ENCODE measurements around the gene ZNF394. TPM values are rescaled to one million over a fixed set of nuclear protein-coding genes. Genes with fewer than 3 reads are reported as not detected.

ZNF394 gene
- polyA plus RNA-seq, 2 donors: 15.2 to 19.8 TPM

- Histone ChIP-seq H3K9me3 (ENCODE audit: control insufficient read depth in 2 of 2, insufficient read depth in 1 of 2, low read depth in 1 of 2, low read length in 1 of 2) (no peaks in the 10 kb centered on the region), H3K36me3 (ENCODE audit: control insufficient read depth in 2 of 2, insufficient read depth in 2 of 2, low read length in 1 of 2) (peaks cover 21 to 59% of the 10 kb centered on the region in 2 donors), H3K27ac (ENCODE audit: low read depth in 2 of 2, low read length in 1 of 2) (no peak overlapping the region), H3K4me1 (ENCODE audit: control insufficient read depth in 2 of 2, insufficient read depth in 2 of 2, low read length in 1 of 2) (peaks cover 6 to 20% of the 10 kb centered on the region in 2 donors), H3K4me3 (ENCODE audit: low read depth in 1 of 2, low read length in 2 of 2) (no peak overlapping the region), H3K27me3 (ENCODE audit: control insufficient read depth in 1 of 2, insufficient read depth in 2 of 2, low read length in 2 of 2) (no peaks in the 10 kb centered on the region)
- WGBS, 2 donors: 71 to 74% methylated on average over 13 of the region's 13 CpGs
Measured at GRCh38 chr7:99456288-99456687, 43.8 kb downstream of the ZNF394 start.

DNA sequence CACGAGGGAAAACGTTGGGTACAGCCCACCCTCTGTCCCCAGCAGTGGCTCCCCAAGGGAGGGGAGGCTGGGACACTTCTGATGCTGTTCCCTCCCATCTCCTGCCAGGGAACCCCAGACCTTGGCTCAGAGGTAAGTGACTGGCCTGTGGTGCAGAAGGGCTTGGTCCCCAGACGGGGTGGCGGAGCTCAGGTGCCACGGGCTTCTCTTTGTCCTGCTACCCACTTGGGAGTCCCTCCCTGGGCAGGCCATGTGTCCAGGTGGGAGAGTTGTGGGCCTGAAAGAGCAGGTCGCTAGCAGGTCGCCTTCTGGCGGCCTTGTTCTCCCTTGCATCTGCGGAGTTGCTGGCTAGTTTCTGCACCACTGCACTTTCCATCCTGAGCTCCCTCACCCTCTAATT is 44.2 kb downstream of the ZNF394 start:
- peaks cover 6 to 20% of the 10 kb centered on the region in 2 donors for H3K4me1 ChIP-seq (ENCODE audit: control insufficient read depth in 2 of 2, insufficient read depth in 2 of 2, low read length in 1 of 2)
- no peaks in the 10 kb centered on the region for H3K9me3 ChIP-seq (ENCODE audit: control insufficient read depth in 2 of 2, insufficient read depth in 1 of 2, low read depth in 1 of 2, low read length in 1 of 2)
- 76 to 84% methylated on average over 9 of the region's 9 CpGs for WGBS, 2 donors
- H3K27me3 ChIP-seq (ENCODE audit: control insufficient read depth in 1 of 2, insufficient read depth in 2 of 2, low read length in 2 of 2): no peaks in the 10 kb centered on the region
- no peak overlapping the region for H3K27ac ChIP-seq (ENCODE audit: low read depth in 2 of 2, low read length in 1 of 2)
- no peak overlapping the region for H3K4me3 ChIP-seq (ENCODE audit: low read depth in 1 of 2, low read length in 2 of 2)
- H3K36me3 ChIP-seq (ENCODE audit: control insufficient read depth in 2 of 2, insufficient read depth in 2 of 2, low read length in 1 of 2): peaks cover 21 to 62% of the 10 kb centered on the region in 2 donors

DNA sequence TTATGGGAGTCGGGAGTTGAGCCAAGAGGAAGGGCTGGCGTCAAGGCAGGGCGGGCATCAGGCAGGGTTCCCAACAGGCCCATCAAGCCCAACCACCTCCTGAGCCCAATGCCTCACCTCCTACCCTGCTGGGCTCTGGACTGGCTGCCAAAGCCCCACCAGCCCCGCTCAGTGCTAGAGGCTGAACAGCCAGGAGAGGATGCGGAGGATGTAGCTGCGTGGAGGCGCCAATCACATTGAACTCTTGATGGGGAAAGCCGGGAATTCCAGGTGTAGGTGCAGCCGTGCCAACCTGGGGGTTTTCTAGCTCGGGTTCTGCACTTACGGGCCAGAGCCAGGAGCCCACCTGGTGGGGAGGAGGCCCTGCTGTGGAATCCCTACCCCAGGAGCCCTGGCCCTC is 47.0 kb downstream of the ZNF394 start:
- WGBS, 2 donors: 66 to 75% methylated on average over 11 of the region's 11 CpGs
- Histone ChIP-seq H3K9me3 (ENCODE audit: control insufficient read depth in 2 of 2, insufficient read depth in 1 of 2, low read depth in 1 of 2, low read length in 1 of 2) (no peaks in the 10 kb centered on the region), H3K27ac (ENCODE audit: low read depth in 2 of 2, low read length in 1 of 2) (peak overlapping the region; percentile 78 to 86), H3K4me3 (ENCODE audit: low read depth in 1 of 2, low read length in 2 of 2) (peak overlapping the region in 1 of 2 donors; percentile 9), H3K36me3 (ENCODE audit: control insufficient read depth in 2 of 2, insufficient read depth in 2 of 2, low read length in 1 of 2) (peaks cover 28 to 77% of the 10 kb centered on the region in 2 donors), H3K4me1 (ENCODE audit: control insufficient read depth in 2 of 2, insufficient read depth in 2 of 2, low read length in 1 of 2) (peaks cover 6 to 20% of the 10 kb centered on the region in 2 donors), H3K27me3 (ENCODE audit: control insufficient read depth in 1 of 2, insufficient read depth in 2 of 2, low read length in 2 of 2) (no peaks in the 10 kb centered on the region)

DNA sequence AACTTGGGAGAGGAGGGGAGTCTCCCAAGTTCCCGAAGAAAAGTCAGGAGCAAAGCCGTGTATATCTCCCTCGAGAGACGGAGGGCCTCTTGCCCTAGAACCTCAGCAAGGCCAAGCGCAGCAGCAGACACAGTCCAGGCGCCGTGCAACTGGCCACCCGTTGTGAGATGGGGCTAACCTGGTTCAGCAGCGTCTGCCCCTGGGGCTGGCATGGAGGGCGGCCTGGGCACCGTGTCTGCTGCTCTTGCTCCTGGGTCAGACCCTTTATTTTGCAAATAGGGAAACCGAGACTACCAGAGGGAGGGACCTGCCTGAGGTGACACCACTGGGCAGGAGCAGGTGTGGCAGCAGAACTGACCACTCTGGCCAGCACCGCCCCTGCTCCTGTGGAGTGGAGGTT is 47.5 kb downstream of the ZNF394 start:
- WGBS, 2 donors: 83 to 88% methylated on average over 13 of the region's 13 CpGs
- H3K4me1 ChIP-seq (ENCODE audit: control insufficient read depth in 2 of 2, insufficient read depth in 2 of 2, low read length in 1 of 2): peaks cover 6 to 20% of the 10 kb centered on the region in 2 donors
- H3K27me3 ChIP-seq (ENCODE audit: control insufficient read depth in 1 of 2, insufficient read depth in 2 of 2, low read length in 2 of 2): no peaks in the 10 kb centered on the region
- H3K36me3 ChIP-seq (ENCODE audit: control insufficient read depth in 2 of 2, insufficient read depth in 2 of 2, low read length in 1 of 2): peaks cover 22 to 76% of the 10 kb centered on the region in 2 donors
- no peaks in the 10 kb centered on the region for H3K9me3 ChIP-seq (ENCODE audit: control insufficient read depth in 2 of 2, insufficient read depth in 1 of 2, low read depth in 1 of 2, low read length in 1 of 2)
- peak overlapping the region; percentile 78 to 86 for H3K27ac ChIP-seq (ENCODE audit: low read depth in 2 of 2, low read length in 1 of 2)
- peak overlapping the region in 1 of 2 donors; percentile 9 for H3K4me3 ChIP-seq (ENCODE audit: low read depth in 1 of 2, low read length in 2 of 2)

- H3K27ac ChIP-seq (ENCODE audit: low read depth in 2 of 2, low read length in 1 of 2): peak overlapping the region; percentile 78 to 86
- no peaks in the 10 kb centered on the region for H3K27me3 ChIP-seq (ENCODE audit: control insufficient read depth in 1 of 2, insufficient read depth in 2 of 2, low read length in 2 of 2)
- H3K9me3 ChIP-seq (ENCODE audit: control insufficient read depth in 2 of 2, insufficient read depth in 1 of 2, low read depth in 1 of 2, low read length in 1 of 2): no peaks in the 10 kb centered on the region
- 73 to 80% methylated on average over 8 of the region's 8 CpGs for WGBS, 2 donors
- H3K4me3 ChIP-seq (ENCODE audit: low read depth in 1 of 2, low read length in 2 of 2): no peak overlapping the region
- H3K4me1 ChIP-seq (ENCODE audit: control insufficient read depth in 2 of 2, insufficient read depth in 2 of 2, low read length in 1 of 2): peaks cover 6 to 20% of the 10 kb centered on the region in 2 donors
- peaks cover 17 to 70% of the 10 kb centered on the region in 2 donors for H3K36me3 ChIP-seq (ENCODE audit: control insufficient read depth in 2 of 2, insufficient read depth in 2 of 2, low read length in 1 of 2)
Measured at GRCh38 chr7:99451936-99452335, 48.1 kb downstream of the ZNF394 start.

- Histone ChIP-seq H3K4me3 (ENCODE audit: low read depth in 1 of 2, low read length in 2 of 2) (no peak overlapping the region), H3K36me3 (ENCODE audit: control insufficient read depth in 2 of 2, insufficient read depth in 2 of 2, low read length in 1 of 2) (peaks cover 9 to 58% of the 10 kb centered on the region in 2 donors), H3K4me1 (ENCODE audit: control insufficient read depth in 2 of 2, insufficient read depth in 2 of 2, low read length in 1 of 2) (peaks cover 6 to 20% of the 10 kb centered on the region in 2 donors), H3K9me3 (ENCODE audit: control insufficient read depth in 2 of 2, insufficient read depth in 1 of 2, low read depth in 1 of 2, low read length in 1 of 2) (no peaks in the 10 kb centered on the region), H3K27me3 (ENCODE audit: control insufficient read depth in 1 of 2, insufficient read depth in 2 of 2, low read length in 2 of 2) (no peaks in the 10 kb centered on the region), H3K27ac (ENCODE audit: low read depth in 2 of 2, low read length in 1 of 2) (no peak overlapping the region)
- WGBS, 2 donors: 93 to 96% methylated on average over 5 of the region's 5 CpGs
Measured at GRCh38 chr7:99449326-99449725, 50.8 kb downstream of the ZNF394 start.

DNA sequence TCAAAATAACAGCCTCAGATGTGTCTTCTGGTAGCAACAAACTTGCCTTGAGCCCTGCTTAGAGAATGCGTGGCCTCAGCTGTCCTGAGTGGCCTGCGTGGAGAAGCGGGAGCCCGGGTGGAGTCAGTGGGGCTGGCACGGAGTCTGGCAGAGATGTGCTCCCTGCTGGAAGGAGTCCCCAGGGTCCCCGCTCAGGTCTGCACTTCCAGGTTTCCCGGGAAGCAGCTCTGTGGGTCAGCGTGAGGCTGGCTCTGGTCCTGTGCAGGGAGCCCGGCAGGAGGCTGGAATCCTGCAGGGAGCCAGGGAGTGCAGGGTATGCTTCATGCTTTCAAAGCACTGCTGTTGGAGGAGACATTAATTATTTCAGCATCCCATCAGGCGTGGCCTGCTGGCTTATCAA is 51.2 kb downstream of the ZNF394 start:
- Histone ChIP-seq H3K36me3 (ENCODE audit: control insufficient read depth in 2 of 2, insufficient read depth in 2 of 2, low read length in 1 of 2) (peaks cover 7 to 55% of the 10 kb centered on the region in 2 donors), H3K4me1 (ENCODE audit: control insufficient read depth in 2 of 2, insufficient read depth in 2 of 2, low read length in 1 of 2) (peaks cover 6 to 20% of the 10 kb centered on the region in 2 donors), H3K4me3 (ENCODE audit: low read depth in 1 of 2, low read length in 2 of 2) (no peak overlapping the region), H3K9me3 (ENCODE audit: control insufficient read depth in 2 of 2, insufficient read depth in 1 of 2, low read depth in 1 of 2, low read length in 1 of 2) (no peaks in the 10 kb centered on the region), H3K27ac (ENCODE audit: low read depth in 2 of 2, low read length in 1 of 2) (no peak overlapping the region), H3K27me3 (ENCODE audit: control insufficient read depth in 1 of 2, insufficient read depth in 2 of 2, low read length in 2 of 2) (no peaks in the 10 kb centered on the region)
- 92% methylated on average over 10 of the region's 10 CpGs for WGBS, 2 donors

DNA sequence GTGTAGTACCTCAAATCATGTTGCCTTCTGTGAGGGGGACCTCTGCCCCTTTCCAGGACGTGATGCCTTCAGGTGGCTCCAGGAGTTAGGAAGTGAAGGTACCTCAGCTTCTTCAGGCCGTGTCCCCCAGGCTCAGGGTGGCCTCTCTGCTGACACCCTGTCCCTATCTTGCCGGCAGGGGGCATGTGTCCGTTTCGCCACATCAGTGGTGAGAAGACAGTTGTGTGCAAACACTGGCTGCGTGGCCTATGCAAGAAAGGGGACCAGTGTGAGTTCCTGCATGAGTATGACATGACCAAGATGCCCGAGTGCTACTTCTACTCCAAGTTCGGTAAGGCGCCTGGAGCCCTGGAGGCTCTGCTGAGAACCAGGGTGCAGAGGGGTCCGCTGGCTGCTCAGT is 52.1 kb downstream of the ZNF394 start:
- Histone ChIP-seq H3K4me3 (ENCODE audit: low read depth in 1 of 2, low read length in 2 of 2) (no peak overlapping the region), H3K27me3 (ENCODE audit: control insufficient read depth in 1 of 2, insufficient read depth in 2 of 2, low read length in 2 of 2) (no peaks in the 10 kb centered on the region), H3K9me3 (ENCODE audit: control insufficient read depth in 2 of 2, insufficient read depth in 1 of 2, low read depth in 1 of 2, low read length in 1 of 2) (no peaks in the 10 kb centered on the region), H3K36me3 (ENCODE audit: control insufficient read depth in 2 of 2, insufficient read depth in 2 of 2, low read length in 1 of 2) (peaks cover 10 to 50% of the 10 kb centered on the region in 2 donors), H3K4me1 (ENCODE audit: control insufficient read depth in 2 of 2, insufficient read depth in 2 of 2, low read length in 1 of 2) (peaks cover 3 to 15% of the 10 kb centered on the region in 2 donors), H3K27ac (ENCODE audit: low read depth in 2 of 2, low read length in 1 of 2) (no peak overlapping the region)
- WGBS, 2 donors: 91% methylated on average over 10 of the region's 10 CpGs

GRCh38 chr7:99446096-99446495 is 54.0 kb downstream of the ZNF394 start:
- WGBS, 2 donors: 87 to 90% methylated on average over 4 of the region's 4 CpGs
- Histone ChIP-seq H3K27me3 (ENCODE audit: control insufficient read depth in 1 of 2, insufficient read depth in 2 of 2, low read length in 2 of 2) (no peaks in the 10 kb centered on the region), H3K4me3 (ENCODE audit: low read depth in 1 of 2, low read length in 2 of 2) (no peak overlapping the region), H3K27ac (ENCODE audit: low read depth in 2 of 2, low read length in 1 of 2) (no peak overlapping the region), H3K9me3 (ENCODE audit: control insufficient read depth in 2 of 2, insufficient read depth in 1 of 2, low read depth in 1 of 2, low read length in 1 of 2) (no peaks in the 10 kb centered on the region), H3K36me3 (ENCODE audit: control insufficient read depth in 2 of 2, insufficient read depth in 2 of 2, low read length in 1 of 2) (peaks cover 10 to 36% of the 10 kb centered on the region in 2 donors), H3K4me1 (ENCODE audit: control insufficient read depth in 2 of 2, insufficient read depth in 2 of 2, low read length in 1 of 2) (peaks cover 0 to 5% of the 10 kb centered on the region in 2 donors)
